Endothelial cell of umbilical vein (primary cell): Measurements from ENCODE around the gene OOEP.

ENCODE experiments used
- EZH2 ChIP-seq: IDR thresholded peaks from 2 replicates; pipeline ENCODE4 v1.6.1; 2012; ENCODE audit warnings: borderline replicate concordance, low read depth, mild to moderate bottlenecking, moderate library complexity, low read length, inconsistent platforms; ENCODE audit not compliant: severe bottlenecking
- FOS ChIP-seq: IDR thresholded peaks from 2 replicates; pipeline ENCODE4 v1.6.1; 2011; ENCODE audit warnings: mild to moderate bottlenecking, low read length, moderate library complexity, borderline replicate concordance; ENCODE audit not compliant: insufficient read depth
- GATA2 ChIP-seq: IDR thresholded peaks from 2 replicates; pipeline ENCODE4 v1.7.0; 2011; ENCODE audit warnings: low read depth, mild to moderate bottlenecking, moderate library complexity, mixed read lengths, low read length; ENCODE audit not compliant: insufficient read length, insufficient read depth
- JUN ChIP-seq: IDR thresholded peaks from 2 replicates; pipeline ENCODE4 v1.6.1; 2011; ENCODE audit warnings: borderline replicate concordance, low read depth; ENCODE audit not compliant: insufficient read length, insufficient read depth
- MAX ChIP-seq: IDR thresholded peaks from 2 replicates; pipeline ENCODE4 v1.6.1; 2011; ENCODE audit not compliant: insufficient read depth, insufficient read length
- MYC ChIP-seq: IDR thresholded peaks from one replicate; pipeline ENCODE4 v1.6.1; 2011; ENCODE audit warnings: mild to moderate bottlenecking, low read depth, low read length
- POLR2A ChIP-seq: IDR thresholded peaks from 2 replicates; pipeline ENCODE4 v1.6.1; 2012; ENCODE audit warnings: low read depth, mild to moderate bottlenecking, control low read depth, low read length
- POLR2AphosphoS5 ChIP-seq: IDR thresholded peaks from 2 replicates; pipeline ENCODE4 v1.6.1; 2012; ENCODE audit warnings: low read depth, mild to moderate bottlenecking, control low read depth, low read length, moderate library complexity; ENCODE audit not compliant: insufficient read depth
- TF ChIP-seq, protein P1 (sequence below), 2 donors: IDR thresholded peaks; 1 replicate in 1 of 2; 2 replicates in 1 of 2; pipeline ENCODE4 v1.5.1; 2011; ENCODE audit warnings: low read length in 2 of 2, mild to moderate bottlenecking in 2 of 2, moderate library complexity in 2 of 2, control low read depth in 1 of 2, inconsistent platforms in 1 of 2, low read depth in 1 of 2; ENCODE audit not compliant: insufficient read depth in 1 of 2; ENCODE audit errors: extremely low read depth in 1 of 2

DNA sequence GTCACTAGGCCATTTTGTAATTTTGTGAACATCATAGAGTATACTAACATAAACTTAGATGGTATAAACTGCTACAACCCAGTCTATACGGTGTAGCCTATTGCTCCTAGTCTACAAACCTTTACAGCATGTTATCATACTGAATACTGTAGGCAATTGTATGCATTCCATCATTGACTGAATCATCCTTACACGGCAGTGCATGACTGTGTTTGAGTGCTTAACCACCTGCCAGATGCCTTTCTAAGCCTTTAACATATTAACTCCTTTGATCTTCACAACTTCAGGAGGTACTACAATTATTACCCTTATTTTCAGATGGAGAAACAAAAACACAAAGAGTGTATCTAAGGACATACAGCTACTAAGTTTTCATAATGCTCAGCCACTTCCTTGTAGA is 29.6 kb downstream of the OOEP start:
- TF ChIP-seq, protein P1, sequence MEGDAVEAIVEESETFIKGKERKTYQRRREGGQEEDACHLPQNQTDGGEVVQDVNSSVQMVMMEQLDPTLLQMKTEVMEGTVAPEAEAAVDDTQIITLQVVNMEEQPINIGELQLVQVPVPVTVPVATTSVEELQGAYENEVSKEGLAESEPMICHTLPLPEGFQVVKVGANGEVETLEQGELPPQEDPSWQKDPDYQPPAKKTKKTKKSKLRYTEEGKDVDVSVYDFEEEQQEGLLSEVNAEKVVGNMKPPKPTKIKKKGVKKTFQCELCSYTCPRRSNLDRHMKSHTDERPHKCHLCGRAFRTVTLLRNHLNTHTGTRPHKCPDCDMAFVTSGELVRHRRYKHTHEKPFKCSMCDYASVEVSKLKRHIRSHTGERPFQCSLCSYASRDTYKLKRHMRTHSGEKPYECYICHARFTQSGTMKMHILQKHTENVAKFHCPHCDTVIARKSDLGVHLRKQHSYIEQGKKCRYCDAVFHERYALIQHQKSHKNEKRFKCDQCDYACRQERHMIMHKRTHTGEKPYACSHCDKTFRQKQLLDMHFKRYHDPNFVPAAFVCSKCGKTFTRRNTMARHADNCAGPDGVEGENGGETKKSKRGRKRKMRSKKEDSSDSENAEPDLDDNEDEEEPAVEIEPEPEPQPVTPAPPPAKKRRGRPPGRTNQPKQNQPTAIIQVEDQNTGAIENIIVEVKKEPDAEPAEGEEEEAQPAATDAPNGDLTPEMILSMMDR (IDR thresholded peaks at IDR 0.05; ENCODE audit: extremely low read depth in 1 of 2, insufficient read depth in 1 of 2, low read depth in 1 of 2, low read length in 2 of 2) = no peak
- TF ChIP-seq EZH2 (no peak), POLR2A (no peak), POLR2AphosphoS5 (no peak), GATA2 (no peak), MAX (no peak), MYC (no peak), JUN (no peak), FOS (no peak)
